A549 (cell line): ENCODE data around the gene SH3RF1.

Experiments used
- CBX8 ChIP-seq: fragments of 200-600 bp; sonication (generic); IDR thresholded peaks from 2 replicates; pipeline ENCODE4 v1.6.1; 2016
- EP300 ChIP-seq, 2 experiments: fragments of >200 bp; sonication (Bioruptor Twin); formaldehyde crosslinking; IDR thresholded peaks; 2 replicates in 1 of 2; 3 replicates in 1 of 2; pipeline ENCODE4 v1.6.1; 2016 to 2017
- JUN ChIP-seq, 2 experiments: fragments of >200 bp; sonication (Bioruptor Twin); formaldehyde crosslinking; IDR thresholded peaks; 2 replicates in 1 of 2; 3 replicates in 1 of 2; pipeline ENCODE4 v1.6.1; 2016 to 2017
- MAFK ChIP-seq: fragments of 450-650 bp; IDR thresholded peaks from 2 replicates; pipeline ENCODE4 v1.6.1; 2014; ENCODE audit not compliant: partially characterized antibody
- NFE2L2 ChIP-seq: fragments of 150-350 bp; conservative IDR thresholded peaks from 2 replicates; pipeline ENCODE4 v1.6.1; 2014; ENCODE audit warnings: low read length
- POLR2A ChIP-seq: IDR thresholded peaks from 2 replicates; pipeline ENCODE4 v1.6.1; 2012; ENCODE audit warnings: mild to moderate bottlenecking, low read length
- RAD21 ChIP-seq, 2 experiments: fragments of >200 bp in 1 of 2; sonication (Bioruptor Twin) in 1 of 2; formaldehyde crosslinking in 1 of 2; IDR thresholded peaks in 1 of 2; conservative IDR thresholded peaks in 1 of 2; 2 replicates in 1 of 2; 3 replicates in 1 of 2; pipeline ENCODE4 v1.6.1; 2012 to 2018; ENCODE audit warnings: inconsistent platforms in 1 of 2
- REST ChIP-seq: fragments of 200-600 bp; sonication (generic); IDR thresholded peaks from 2 replicates; pipeline ENCODE4 v1.6.1; 2016; ENCODE audit warnings: antibody characterized with exemption, mild to moderate bottlenecking, moderate library complexity
- SMC3 ChIP-seq: fragments of >200 bp; sonication (Bioruptor Twin); formaldehyde crosslinking; IDR thresholded peaks from 3 replicates; pipeline ENCODE4 v1.6.1; 2018; ENCODE audit warnings: inconsistent platforms
- TP53 ChIP-seq: fragments of 250-450 bp; sonication (Bioruptor Pico); IDR thresholded peaks from 2 replicates; pipeline ENCODE4 v1.5.0; 2021; ENCODE audit warnings: mild to moderate bottlenecking, moderate library complexity
- USF2 ChIP-seq: fragments of 450-650 bp; IDR thresholded peaks from 2 replicates; pipeline ENCODE4 v1.6.1; 2014; ENCODE audit warnings: antibody characterized with exemption
- TF ChIP-seq, protein P1 (sequence below): fragments of >200 bp; sonication (Bioruptor Twin); formaldehyde crosslinking; IDR thresholded peaks from 3 replicates; pipeline ENCODE4 v1.5.1; 2016
- TF ChIP-seq, protein P2 (sequence below): fragments of 150-350 bp; IDR thresholded peaks from 2 replicates; pipeline ENCODE4 v1.6.1; 2014; ENCODE audit warnings: low read depth, mild to moderate bottlenecking, low read length

GRCh38 chr4:169158046-169158445, 112.7 kb downstream of the SH3RF1 start:
- TF ChIP-seq, protein P1, sequence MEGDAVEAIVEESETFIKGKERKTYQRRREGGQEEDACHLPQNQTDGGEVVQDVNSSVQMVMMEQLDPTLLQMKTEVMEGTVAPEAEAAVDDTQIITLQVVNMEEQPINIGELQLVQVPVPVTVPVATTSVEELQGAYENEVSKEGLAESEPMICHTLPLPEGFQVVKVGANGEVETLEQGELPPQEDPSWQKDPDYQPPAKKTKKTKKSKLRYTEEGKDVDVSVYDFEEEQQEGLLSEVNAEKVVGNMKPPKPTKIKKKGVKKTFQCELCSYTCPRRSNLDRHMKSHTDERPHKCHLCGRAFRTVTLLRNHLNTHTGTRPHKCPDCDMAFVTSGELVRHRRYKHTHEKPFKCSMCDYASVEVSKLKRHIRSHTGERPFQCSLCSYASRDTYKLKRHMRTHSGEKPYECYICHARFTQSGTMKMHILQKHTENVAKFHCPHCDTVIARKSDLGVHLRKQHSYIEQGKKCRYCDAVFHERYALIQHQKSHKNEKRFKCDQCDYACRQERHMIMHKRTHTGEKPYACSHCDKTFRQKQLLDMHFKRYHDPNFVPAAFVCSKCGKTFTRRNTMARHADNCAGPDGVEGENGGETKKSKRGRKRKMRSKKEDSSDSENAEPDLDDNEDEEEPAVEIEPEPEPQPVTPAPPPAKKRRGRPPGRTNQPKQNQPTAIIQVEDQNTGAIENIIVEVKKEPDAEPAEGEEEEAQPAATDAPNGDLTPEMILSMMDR = no peak
- TF ChIP-seq JUN (IDR thresholded peaks at IDR 0.05) (no peak), POLR2A (no peak), NFE2L2 (no peak), CBX8 (no peak), SMC3 (no peak), REST (no peak), MAFK (no peak), TP53 (CRISPR knock-in tag) (no peak), USF2 (no peak), RAD21 (conservative IDR thresholded peaks at IDR 0.05 in 1 of 2, IDR thresholded peaks at IDR 0.05 in 1 of 2) (no peak), EP300 (IDR thresholded peaks at IDR 0.05) (no peak)
- TF ChIP-seq, protein P2, sequence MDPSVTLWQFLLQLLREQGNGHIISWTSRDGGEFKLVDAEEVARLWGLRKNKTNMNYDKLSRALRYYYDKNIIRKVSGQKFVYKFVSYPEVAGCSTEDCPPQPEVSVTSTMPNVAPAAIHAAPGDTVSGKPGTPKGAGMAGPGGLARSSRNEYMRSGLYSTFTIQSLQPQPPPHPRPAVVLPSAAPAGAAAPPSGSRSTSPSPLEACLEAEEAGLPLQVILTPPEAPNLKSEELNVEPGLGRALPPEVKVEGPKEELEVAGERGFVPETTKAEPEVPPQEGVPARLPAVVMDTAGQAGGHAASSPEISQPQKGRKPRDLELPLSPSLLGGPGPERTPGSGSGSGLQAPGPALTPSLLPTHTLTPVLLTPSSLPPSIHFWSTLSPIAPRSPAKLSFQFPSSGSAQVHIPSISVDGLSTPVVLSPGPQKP = no peak
